Measurements from ENCODE around the gene EN1. TPM values are rescaled to one million over a fixed set of nuclear protein-coding genes. Genes with fewer than 3 reads are reported as not detected.

EN1 gene
- total RNA-seq, 4 donors from 2014 or later: not detected

- peaks cover 0 to 4% (median 0%) of the 10 kb centered on the region in 4 donors for H3K4me1 ChIP-seq
- peak overlapping the region; percentile 4 to 41 (median 12) for H3K4me3 ChIP-seq
- no peaks in the 10 kb centered on the region for H3K36me3 ChIP-seq
- 11 to 12% methylated on average over 5 to 12 of the region's 17 CpGs for WGBS, 2 donors (ENCODE audit: low coverage in 1 of 2)
- no peak for TF ChIP-seq EP300 (IDR thresholded peaks at IDR 0.05; ENCODE audit: low read depth)
- no peak for TF ChIP-seq POLR2AphosphoS5 (IDR thresholded peaks at IDR 0.05)
- TF ChIP-seq CTCF (IDR thresholded peaks at IDR 0.05): peak; percentile 84 to 95 (median 89)
- in situ Hi-C loops (cut with MboI; ENCODE audit: low pct_ligation_motif_present in 1 of 4, low pct_unique_long_range_greater_than_20kb in 1 of 4, low sequenced_read_pairs in 3 of 4) (loop anchor here (10.0 to 25.0 kb wide), 6 partner anchors 129 to 604 kb away; no protein-coding TSS in a partner anchor), intact Hi-C loops (cut with DNase I; ENCODE audit: low total_unique reads) (loop anchor here (10.0 kb wide), 1 partner anchor 412 kb away; no protein-coding TSS in a partner anchor)
- peak; percentile 79 for DNase-seq
- H3K27ac ChIP-seq: no peak overlapping the region
- no peaks in the 10 kb centered on the region for H3K9me3 ChIP-seq
- H3K27me3 ChIP-seq: peaks cover 25% of the 10 kb centered on the region
Measured at GRCh38 chr2:118882693-118883336, 35.4 kb upstream of the EN1 start.

- H3K27ac ChIP-seq: no peak overlapping the region
- intact Hi-C loops (cut with DNase I; ENCODE audit: low total_unique reads): loop anchor here (10.0 kb wide), 1 partner anchor 413 kb away; no protein-coding TSS in a partner anchor
- no peaks in the 10 kb centered on the region for H3K9me3 ChIP-seq
- H3K36me3 ChIP-seq: no peaks in the 10 kb centered on the region
- peaks cover 34% of the 10 kb centered on the region for H3K27me3 ChIP-seq
- peaks cover 0 to 4% (median 0%) of the 10 kb centered on the region in 4 donors for H3K4me1 ChIP-seq
- H3K4me3 ChIP-seq: no peak overlapping the region
- in situ Hi-C loops (cut with MboI; ENCODE audit: low pct_ligation_motif_present in 1 of 4, low pct_unique_long_range_greater_than_20kb in 1 of 4, low sequenced_read_pairs in 3 of 4): loop anchor here (10.0 to 25.0 kb wide), 6 partner anchors 131 to 606 kb away; no protein-coding TSS in a partner anchor
- TF ChIP-seq POLR2A (IDR thresholded peaks at IDR 0.05): no peak
- peak; percentile 65 to 88 (median 77) for TF ChIP-seq CTCF (IDR thresholded peaks at IDR 0.05)
- WGBS, 2 donors (ENCODE audit: low coverage in 1 of 2): 20 to 100% methylated on average over 1 to 10 of the region's 10 CpGs
- DNase-seq: peak; percentile 65
Measured at GRCh38 chr2:118881490-118882129, 34.2 kb upstream of the EN1 start.

DNA sequence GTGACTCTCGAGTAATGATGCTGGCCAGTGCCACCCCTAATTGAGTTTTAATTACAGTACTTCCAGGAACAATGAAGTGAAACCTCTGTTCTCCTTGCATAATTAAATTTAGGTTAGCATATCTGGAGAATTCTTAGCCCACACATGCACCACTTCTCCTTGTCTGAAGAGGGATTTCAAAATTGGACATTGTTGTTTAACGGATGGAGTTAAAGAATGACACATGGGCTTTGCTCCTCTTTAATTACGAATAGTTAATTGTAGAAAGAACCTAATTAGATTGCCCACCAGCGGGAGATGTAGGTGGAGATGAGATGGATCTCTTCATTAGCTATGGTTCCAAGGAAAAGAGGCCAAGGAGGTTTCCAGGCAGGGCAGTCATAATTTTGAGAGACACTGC, 33.1 kb upstream of the EN1 start:
- peaks cover 0 to 4% (median 0%) of the 10 kb centered on the region in 4 donors for H3K4me1 ChIP-seq
- H3K27me3 ChIP-seq: peaks cover 42% of the 10 kb centered on the region
- H3K9me3 ChIP-seq: no peaks in the 10 kb centered on the region
- DNase-seq: no peak
- TF ChIP-seq POLR2AphosphoS5 (IDR thresholded peaks at IDR 0.05): no peak
- no peak for TF ChIP-seq EP300 (IDR thresholded peaks at IDR 0.05; ENCODE audit: low read depth)
- TF ChIP-seq POLR2A (IDR thresholded peaks at IDR 0.05): no peak
- TF ChIP-seq CTCF (IDR thresholded peaks at IDR 0.05): no peak
- H3K27ac ChIP-seq: no peak overlapping the region
- no peak overlapping the region for H3K4me3 ChIP-seq
- in situ Hi-C loops (cut with MboI; ENCODE audit: low pct_ligation_motif_present in 1 of 4, low pct_unique_long_range_greater_than_20kb in 1 of 4, low sequenced_read_pairs in 3 of 4): loop anchor here (10.0 to 25.0 kb wide), 6 partner anchors 132 to 607 kb away; no protein-coding TSS in a partner anchor
- WGBS, 2 donors (ENCODE audit: low coverage in 1 of 2): 65 to 67% methylated on average over 1 to 4 of the region's 4 CpGs
- H3K36me3 ChIP-seq: no peaks in the 10 kb centered on the region
- intact Hi-C loops (cut with DNase I; ENCODE audit: low total_unique reads): loop anchor here (10.0 kb wide), 1 partner anchor 414 kb away; no protein-coding TSS in a partner anchor

DNA sequence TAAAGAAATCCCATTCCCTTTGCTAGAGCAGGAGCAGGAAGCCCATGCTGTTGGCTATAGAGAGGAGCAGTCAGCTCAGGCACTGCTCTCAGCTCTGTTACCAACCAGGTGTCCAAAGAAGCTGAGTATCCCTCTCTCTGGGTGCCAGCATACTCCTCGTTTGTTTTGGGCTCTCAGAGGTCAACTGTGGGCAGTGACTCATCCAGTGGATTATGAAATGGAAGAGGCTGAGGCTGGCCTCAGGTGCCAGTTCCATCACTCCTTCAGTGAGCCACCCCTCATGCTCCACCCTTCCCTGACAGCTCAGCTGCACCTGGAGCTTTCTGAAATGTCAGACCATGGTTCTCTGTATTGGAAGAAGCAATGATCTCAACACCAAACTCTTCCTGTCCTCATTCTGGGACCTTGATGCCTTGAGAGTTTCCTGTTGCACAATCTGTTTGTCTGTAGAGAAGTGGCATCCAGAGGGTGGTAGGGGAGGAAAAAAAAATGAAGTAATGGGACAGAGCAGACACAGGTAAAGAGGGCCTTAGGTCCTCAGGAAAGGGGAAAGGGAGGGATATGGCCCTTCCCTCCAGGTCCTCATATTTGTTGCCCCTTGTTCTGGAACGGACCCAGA, 31.2 kb upstream of the EN1 start:
- H3K9me3 ChIP-seq: no peaks in the 10 kb centered on the region
- H3K27me3 ChIP-seq: peaks cover 55% of the 10 kb centered on the region
- 39 to 60% methylated on average over 1 to 2 of the region's 2 CpGs for WGBS, 2 donors (ENCODE audit: low coverage in 1 of 2)
- no peak for DNase-seq
- intact Hi-C loops (cut with DNase I; ENCODE audit: low total_unique reads): no loop called here
- TF ChIP-seq POLR2AphosphoS5 (IDR thresholded peaks at IDR 0.05): no peak
- no peak for TF ChIP-seq POLR2A (IDR thresholded peaks at IDR 0.05)
- no peak for TF ChIP-seq CTCF (IDR thresholded peaks at IDR 0.05)
- TF ChIP-seq EP300 (IDR thresholded peaks at IDR 0.05; ENCODE audit: low read depth): no peak
- no peak overlapping the region for H3K27ac ChIP-seq
- in situ Hi-C loops (cut with MboI; ENCODE audit: low pct_ligation_motif_present in 1 of 4, low pct_unique_long_range_greater_than_20kb in 1 of 4, low sequenced_read_pairs in 3 of 4): loop anchor here (10.0 to 25.0 kb wide), 5 partner anchors 134 to 609 kb away; no protein-coding TSS in a partner anchor
- H3K4me3 ChIP-seq: no peak overlapping the region
- peaks cover 0 to 4% (median 0%) of the 10 kb centered on the region in 4 donors for H3K4me1 ChIP-seq
- H3K36me3 ChIP-seq: no peaks in the 10 kb centered on the region

All from transverse colon (tissue), 4 donors.